Fibroblast of peridontal ligament (primary cell): Measurements from ENCODE around the gene FAM200C.
A peak's percentile ranks its signal among the peaks of the same experiment; 100 is the strongest.

Experiments used
- DNase-seq: peaks from one replicate; pipeline ENCODE4 v3.0.0-alpha.2; 2010; ENCODE audit errors: extremely low read depth

Gene FAM200C

GRCh38 chr5:160367261-160367660, 32.6 kb downstream of the FAM200C start:
- DNase-seq: no peak

- no peak for DNase-seq
These were observed 33.6 kb downstream of the FAM200C start for GRCh38 chr5:160366230-160366629.

- DNase-seq: no peak
These were observed 36.0 kb downstream of the FAM200C start for GRCh38 chr5:160363660-160364395.

GRCh38 chr5:160363211-160363610, 36.6 kb downstream of the FAM200C start:
- DNase-seq: peak; percentile 39

DNA sequence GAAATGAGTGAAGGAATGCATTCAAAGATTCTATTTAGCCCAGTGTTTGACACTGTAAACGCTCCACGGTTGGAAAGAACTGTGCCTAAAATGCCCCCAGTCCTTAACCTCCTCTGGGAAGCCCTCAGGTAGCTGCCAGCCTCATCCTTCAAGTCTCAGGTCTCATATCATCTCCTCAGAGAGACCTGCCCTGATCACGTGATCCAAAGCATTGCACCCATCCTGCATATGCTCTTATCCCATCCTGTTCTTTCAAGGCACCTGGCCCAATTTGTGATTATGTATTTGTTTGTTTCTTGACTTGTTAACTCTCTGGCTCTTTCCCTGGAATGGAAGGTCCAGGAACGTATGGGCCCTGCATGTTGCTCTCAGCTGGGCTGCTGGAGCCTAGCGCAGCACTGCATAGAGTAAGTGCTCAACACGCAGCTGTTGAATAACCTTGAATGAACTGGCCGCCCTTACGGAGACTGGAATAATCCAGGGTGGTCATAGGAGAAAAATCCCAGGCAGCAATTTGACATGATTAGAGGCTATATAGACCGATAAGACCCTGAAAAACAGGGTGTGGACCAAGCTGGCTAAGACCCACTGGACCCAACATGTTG, 38.1 kb downstream of the FAM200C start:
- DNase-seq: no peak

GRCh38 chr5:160360310-160360709, 39.5 kb downstream of the FAM200C start:
- DNase-seq: no peak

DNA sequence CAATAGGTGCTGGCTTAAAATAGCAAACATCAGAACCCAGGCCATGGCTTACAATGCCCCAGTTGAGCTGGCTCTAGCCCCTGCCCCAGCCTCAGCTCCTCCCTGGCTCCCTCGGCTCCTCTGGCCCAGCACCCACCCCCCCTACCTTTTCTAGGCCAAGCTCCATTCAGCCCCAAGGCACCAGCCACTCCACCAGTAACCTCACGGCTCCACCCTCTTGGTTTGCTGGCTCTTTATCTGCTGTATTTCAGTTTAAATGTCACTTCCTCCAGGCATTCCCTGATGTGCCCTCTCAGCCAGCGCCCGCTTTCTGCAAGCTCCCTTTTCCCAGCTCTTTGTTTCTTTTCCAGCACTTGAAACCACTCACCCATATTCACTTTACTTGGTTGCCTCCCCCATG, 40.0 kb downstream of the FAM200C start:
- no peak for DNase-seq

DNA sequence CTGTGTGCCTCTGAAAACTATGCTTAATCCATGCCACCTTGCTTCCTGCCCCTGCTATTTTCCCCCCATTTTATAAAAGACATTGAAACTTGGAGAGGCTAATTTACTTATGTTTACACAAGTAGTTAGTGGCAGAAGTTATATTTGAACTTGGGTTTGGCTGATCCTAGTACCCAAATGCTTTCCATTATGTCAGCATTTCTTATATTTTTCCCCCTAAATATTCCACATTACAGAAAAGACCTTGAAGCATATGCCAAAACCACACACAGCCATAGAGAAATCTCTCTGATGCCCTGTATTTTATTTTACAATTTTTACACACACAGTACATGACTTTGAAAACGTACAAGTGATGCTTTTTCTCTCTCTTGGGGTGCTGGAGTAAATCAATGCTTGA, 40.6 kb downstream of the FAM200C start:
- DNase-seq: peak; percentile 51

DNA sequence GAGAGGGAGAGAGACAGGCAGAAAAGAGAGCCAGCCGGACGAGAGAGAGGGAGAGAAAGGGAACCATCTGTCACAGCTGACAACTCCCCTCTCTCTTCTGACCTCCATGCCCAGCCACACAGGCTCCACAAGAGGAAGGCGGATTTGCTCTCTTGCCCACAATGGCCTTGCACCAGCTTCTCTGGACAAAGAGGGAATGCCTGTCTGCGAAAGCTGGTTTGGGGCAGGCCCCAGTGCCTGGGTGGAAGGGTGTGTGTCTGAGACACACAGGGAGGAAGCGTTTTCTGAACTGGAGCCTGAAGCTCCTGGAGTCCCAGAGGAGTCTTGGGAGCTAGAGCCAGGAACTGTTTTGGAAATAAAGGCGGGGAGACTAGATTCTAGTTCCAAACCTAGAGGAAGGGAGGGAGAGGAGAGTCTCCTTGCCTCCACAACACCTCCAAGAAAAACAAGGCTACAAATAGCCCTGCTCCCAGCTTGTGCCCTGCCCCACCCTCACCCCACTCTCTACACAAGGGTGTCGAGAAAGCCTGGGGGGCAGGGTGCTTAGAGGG, 41.9 kb downstream of the FAM200C start:
- DNase-seq: peak; percentile 40

GRCh38 chr5:160357394-160357793, 42.5 kb downstream of the FAM200C start:
- no peak for DNase-seq

GRCh38 chr5:160356550-160357347, 43.1 kb downstream of the FAM200C start:
- no peak for DNase-seq

- no peak for DNase-seq
These were observed 45.2 kb downstream of the FAM200C start for GRCh38 chr5:160354666-160355065.

- peak; percentile 67 for DNase-seq
These were observed 46.5 kb downstream of the FAM200C start for GRCh38 chr5:160353379-160353778.

DNA sequence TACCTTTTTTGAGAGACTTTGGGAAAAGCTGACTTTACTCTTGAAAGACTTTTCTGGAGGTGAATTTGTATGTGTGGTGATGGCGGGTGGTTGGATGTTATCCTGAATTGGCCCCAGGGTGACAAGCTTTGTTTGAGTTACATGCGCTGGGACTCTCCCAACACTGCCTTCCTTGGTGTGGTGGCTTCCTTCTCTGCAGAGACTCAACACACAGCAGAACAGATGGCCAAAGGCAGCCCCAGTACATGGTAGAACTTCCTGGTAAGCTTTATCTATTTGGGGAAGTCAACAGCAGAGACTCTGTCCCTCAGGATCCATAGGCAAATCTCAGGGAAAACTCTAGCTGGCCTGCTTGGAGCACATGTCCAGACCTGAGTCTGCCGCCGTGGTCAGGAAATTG, 47.5 kb downstream of the FAM200C start:
- no peak for DNase-seq

DNA sequence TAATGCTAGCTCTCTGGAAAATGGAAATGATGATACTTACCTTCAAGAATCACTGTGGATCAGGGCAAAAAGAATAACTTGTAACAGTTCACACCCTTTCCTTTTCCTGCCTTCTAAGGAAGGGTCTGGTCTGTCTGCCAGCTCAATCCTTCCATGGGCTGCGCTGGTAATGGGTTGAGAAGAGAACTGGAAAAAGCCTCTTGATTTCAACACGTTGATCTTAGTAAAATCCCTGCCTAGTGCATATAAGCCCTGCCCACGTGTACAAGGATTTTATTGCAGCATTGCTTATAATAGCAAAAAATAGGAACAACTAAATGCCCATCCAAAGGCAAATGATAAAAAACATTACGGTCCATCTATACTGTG, 49.9 kb downstream of the FAM200C start:
- no peak for DNase-seq

DNA sequence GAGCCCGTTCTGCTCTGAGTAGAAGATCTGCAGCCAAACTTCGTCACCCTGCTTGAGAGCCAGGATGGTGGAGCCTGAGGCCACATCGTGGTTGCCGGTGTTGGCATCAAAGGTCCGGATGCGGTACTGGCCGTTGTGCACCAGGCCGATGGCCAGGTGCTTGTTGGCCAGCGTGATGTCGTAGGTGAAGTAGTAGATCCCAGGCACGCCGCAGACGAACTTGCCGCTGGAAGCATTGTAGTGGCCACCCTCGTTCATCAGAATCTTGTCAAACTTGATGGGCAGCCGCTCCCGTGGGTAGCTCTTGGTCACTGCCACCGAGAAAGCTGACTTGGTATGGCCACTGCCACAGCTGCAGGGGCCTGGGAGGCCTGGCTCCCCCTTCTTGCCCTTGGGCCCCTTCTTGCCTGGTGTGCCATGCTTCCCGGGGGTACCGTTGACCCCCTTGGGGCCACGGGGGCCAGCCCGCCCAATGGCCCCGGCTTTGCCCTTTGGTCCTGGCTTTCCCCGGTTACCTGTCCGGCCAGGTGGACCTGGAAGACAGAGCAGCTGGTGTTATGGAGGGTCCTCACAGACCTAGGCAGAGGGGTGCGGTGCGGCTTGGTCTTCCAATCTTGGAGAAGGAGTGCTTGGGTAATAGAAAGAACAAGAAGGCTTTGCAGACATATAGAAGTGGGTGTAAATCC, 50.5 kb downstream of the FAM200C start:
- DNase-seq: no peak

- DNase-seq: no peak
These were observed 51.8 kb downstream of the FAM200C start for GRCh38 chr5:160348080-160348479.

DNA sequence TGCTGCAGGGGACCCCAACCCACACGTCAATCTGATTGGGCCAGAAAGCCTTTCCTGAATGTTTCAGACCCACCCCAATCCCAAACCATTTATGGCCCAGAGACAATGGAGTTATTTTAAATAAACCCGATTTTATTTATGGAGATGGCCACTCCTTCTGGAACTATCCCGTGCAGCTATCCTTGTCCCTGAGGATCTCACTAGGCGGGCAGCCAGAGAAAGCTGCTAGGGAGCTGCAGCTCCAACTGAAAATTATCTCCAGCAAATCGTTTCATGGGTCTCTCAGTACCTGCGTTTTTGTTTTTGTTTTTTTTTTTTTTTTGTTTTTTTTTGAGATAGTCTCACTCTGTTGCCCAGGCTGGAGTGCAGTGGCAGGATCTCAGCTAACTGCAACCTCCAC, 52.4 kb downstream of the FAM200C start:
- DNase-seq: peak; percentile 22
